ENCODE results near the gene CMTM8.

CMTM8 gene

DNA sequence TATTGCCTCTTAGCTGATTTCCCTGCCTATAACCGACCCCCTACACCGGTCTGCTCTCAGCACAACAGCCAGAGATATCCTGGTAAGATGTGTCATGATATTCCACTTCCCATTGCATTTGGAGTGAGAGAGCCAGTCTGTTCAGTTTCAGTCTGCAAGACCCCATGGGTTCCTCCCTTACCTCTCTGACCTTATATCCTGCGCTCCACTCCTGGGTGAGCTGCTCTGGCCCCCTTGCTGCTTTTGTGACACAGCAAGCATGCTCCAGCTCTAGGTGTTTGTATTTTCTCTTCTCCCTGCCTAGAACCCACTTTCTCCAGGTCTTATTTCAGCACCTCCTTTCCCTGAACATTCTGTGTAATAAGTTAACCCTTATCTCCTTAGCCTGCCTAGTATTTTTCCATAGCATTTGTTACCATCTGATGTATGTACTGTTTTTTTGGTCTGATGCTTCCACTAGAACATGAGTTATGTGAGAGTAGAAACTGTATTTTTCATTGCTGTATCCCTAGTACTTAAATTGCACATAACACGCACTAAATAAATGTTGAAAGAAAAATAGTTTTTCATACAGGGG is 44.2 kb downstream of the CMTM8 start:
- Histone ChIP-seq H3K9ac (ENCODE audit: low read depth, low read length) (no peak overlapping the region), H3K9me3 (ENCODE audit: control insufficient read depth, insufficient read depth, low read length) (no peaks in the 10 kb centered on the region), H3K4me3 (ENCODE audit: low read depth, low read length) (no peak overlapping the region)

DNA sequence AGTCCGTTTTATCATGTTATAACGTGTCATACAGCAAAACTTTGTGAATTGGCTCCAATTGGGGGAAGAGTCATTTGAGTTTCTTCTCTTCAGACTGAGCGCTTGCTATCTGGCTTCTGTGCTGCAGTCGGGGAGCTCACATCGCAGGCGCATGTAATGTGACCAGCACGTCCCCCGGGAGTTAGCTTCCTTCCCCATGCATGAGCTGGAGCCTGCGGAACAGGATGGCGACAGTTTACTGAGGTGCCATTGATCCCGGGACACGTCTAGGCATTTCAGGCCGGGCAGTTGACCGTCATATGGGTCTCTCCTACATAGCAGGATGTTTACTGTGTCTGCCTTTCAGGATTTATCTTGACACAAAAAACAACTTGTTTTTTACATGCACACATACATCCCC is 44.8 kb downstream of the CMTM8 start:
- Histone ChIP-seq H3K9ac (ENCODE audit: low read depth, low read length) (no peak overlapping the region), H3K27me3 (ENCODE audit: control insufficient read depth, insufficient read depth, low read length) (no peaks in the 10 kb centered on the region), H3K4me3 (ENCODE audit: low read depth, low read length) (no peak overlapping the region), H3K36me3 (ENCODE audit: control insufficient read depth, insufficient read depth, low read length) (no peaks in the 10 kb centered on the region), H3K4me1 (ENCODE audit: control insufficient read depth, insufficient read depth, low read length) (no peaks in the 10 kb centered on the region), H3K9me3 (ENCODE audit: control insufficient read depth, insufficient read depth, low read length) (no peaks in the 10 kb centered on the region)

More for the DNA sequence above, 44.2 kb downstream of the CMTM8 start:
- H3K36me3 ChIP-seq (ENCODE audit: control insufficient read depth, insufficient read depth, low read length) = no peaks in the 10 kb centered on the region
- no peaks in the 10 kb centered on the region for H3K4me1 ChIP-seq (ENCODE audit: control insufficient read depth, insufficient read depth, low read length)
- no peaks in the 10 kb centered on the region for H3K27me3 ChIP-seq (ENCODE audit: control insufficient read depth, insufficient read depth, low read length)

DNA sequence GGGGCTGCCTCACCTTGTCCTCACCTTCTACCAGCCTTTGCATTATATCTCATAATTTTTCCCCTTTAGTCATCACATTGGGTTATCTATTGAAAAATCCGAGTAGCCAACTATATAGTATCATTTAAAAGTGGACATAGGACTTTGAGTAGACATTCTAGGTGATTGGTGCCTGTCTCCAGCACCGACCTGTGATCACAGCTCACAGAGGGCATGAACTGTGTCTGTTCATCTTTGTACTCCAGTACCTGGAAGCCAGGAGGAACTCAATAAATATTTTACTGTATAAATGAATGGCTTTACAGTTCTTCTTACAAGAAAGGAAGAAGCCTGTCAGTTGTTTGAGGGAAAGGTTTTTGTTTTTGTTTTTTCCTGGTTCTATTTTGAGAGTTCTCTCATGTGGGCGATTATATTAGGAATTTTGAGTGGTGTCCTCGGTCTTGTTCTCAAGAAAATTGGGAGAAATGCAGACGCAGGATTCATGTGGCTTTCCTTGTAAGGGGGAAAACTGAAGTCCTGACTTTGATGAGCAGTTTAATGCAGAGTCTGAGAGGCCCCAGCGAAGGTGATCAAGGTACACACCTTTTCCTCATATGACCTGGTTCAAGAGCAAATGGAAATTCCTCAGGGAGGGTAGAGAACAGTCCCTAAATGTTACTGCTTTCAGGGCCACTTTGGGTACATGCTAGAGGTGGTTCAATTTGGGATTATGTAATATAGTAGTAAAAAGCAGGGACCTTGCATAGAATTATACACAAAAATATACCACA is 46.1 kb downstream of the CMTM8 start:
- Histone ChIP-seq H3K27me3 (ENCODE audit: control insufficient read depth, insufficient read depth, low read length) (no peaks in the 10 kb centered on the region), H3K9me3 (ENCODE audit: control insufficient read depth, insufficient read depth, low read length) (no peaks in the 10 kb centered on the region), H3K36me3 (ENCODE audit: control insufficient read depth, insufficient read depth, low read length) (no peaks in the 10 kb centered on the region), H3K4me1 (ENCODE audit: control insufficient read depth, insufficient read depth, low read length) (no peaks in the 10 kb centered on the region), H3K4me3 (ENCODE audit: low read depth, low read length) (no peak overlapping the region), H3K9ac (ENCODE audit: low read depth, low read length) (no peak overlapping the region)

DNA sequence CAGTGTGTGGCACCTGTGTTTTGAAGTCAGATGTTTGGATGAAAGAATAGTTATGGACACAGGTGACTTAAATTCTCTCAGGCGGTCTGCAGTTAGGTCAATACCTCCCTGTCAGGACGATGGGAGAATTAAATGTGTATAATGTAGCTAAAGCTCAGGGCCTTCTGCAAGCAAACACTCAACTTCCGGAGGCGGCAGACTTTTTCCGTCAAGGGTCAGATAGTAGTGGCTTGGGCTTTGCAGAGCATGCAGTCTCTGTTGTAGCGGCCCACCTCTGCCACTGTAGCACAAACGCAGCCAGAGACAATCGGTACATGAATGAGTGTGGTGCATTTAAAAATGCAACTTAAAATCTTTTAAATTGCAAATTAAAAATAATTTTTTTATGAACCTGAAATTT is 47.4 kb downstream of the CMTM8 start:
- no peaks in the 10 kb centered on the region for H3K9me3 ChIP-seq (ENCODE audit: control insufficient read depth, insufficient read depth, low read length)
- H3K36me3 ChIP-seq (ENCODE audit: control insufficient read depth, insufficient read depth, low read length) = no peaks in the 10 kb centered on the region
- no peaks in the 10 kb centered on the region for H3K27me3 ChIP-seq (ENCODE audit: control insufficient read depth, insufficient read depth, low read length)
- no peak overlapping the region for H3K4me3 ChIP-seq (ENCODE audit: low read depth, low read length)
- no peak overlapping the region for H3K9ac ChIP-seq (ENCODE audit: low read depth, low read length)
- H3K4me1 ChIP-seq (ENCODE audit: control insufficient read depth, insufficient read depth, low read length) = no peaks in the 10 kb centered on the region

DNA sequence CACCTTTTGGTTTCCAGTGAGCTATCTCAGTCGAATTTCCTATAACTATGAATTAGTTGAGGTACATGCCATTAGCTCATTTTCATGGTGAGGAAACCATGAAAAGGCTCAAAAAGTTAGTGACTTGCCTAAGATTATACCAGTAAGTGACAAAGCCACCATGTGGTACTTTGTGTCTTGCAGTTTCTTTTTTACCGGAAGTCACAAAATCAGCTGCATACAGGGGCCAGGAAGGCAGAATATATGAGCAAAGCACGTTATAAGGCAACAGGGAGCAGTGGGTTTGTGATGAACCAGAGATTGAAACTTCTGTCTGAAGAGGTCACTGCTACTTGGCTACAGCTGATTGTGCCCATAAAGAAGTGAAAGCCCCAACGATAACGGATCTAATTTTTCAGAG is 50.3 kb downstream of the CMTM8 start:
- Histone ChIP-seq H3K36me3 (ENCODE audit: control insufficient read depth, insufficient read depth, low read length) (no peaks in the 10 kb centered on the region), H3K4me1 (ENCODE audit: control insufficient read depth, insufficient read depth, low read length) (no peaks in the 10 kb centered on the region), H3K4me3 (ENCODE audit: low read depth, low read length) (no peak overlapping the region), H3K9me3 (ENCODE audit: control insufficient read depth, insufficient read depth, low read length) (no peaks in the 10 kb centered on the region), H3K9ac (ENCODE audit: low read depth, low read length) (no peak overlapping the region), H3K27me3 (ENCODE audit: control insufficient read depth, insufficient read depth, low read length) (no peaks in the 10 kb centered on the region)

DNA sequence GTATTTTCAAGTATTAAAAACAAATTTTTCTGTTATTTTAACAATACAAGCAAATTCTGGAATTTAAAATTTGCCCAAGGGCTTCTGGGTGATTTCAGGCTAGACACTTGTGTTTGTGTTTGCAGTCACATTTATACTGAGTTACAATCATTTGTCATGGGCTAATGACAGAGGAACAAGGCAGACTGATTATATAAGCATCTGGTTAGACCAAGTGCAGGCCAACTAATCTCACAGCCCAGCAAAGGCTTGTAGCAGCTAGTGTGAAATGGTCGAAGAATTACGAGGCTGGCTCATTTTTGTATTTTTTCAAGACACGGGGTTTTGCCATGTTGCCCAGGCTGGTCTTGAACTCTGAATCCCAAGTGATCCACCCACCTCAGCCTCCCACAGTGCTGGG is 52.1 kb downstream of the CMTM8 start:
- H3K4me1 ChIP-seq (ENCODE audit: control insufficient read depth, insufficient read depth, low read length) = no peaks in the 10 kb centered on the region
- H3K9ac ChIP-seq (ENCODE audit: low read depth, low read length) = no peak overlapping the region
- no peak overlapping the region for H3K4me3 ChIP-seq (ENCODE audit: low read depth, low read length)
- no peaks in the 10 kb centered on the region for H3K27me3 ChIP-seq (ENCODE audit: control insufficient read depth, insufficient read depth, low read length)
- no peaks in the 10 kb centered on the region for H3K9me3 ChIP-seq (ENCODE audit: control insufficient read depth, insufficient read depth, low read length)
- no peaks in the 10 kb centered on the region for H3K36me3 ChIP-seq (ENCODE audit: control insufficient read depth, insufficient read depth, low read length)

DNA sequence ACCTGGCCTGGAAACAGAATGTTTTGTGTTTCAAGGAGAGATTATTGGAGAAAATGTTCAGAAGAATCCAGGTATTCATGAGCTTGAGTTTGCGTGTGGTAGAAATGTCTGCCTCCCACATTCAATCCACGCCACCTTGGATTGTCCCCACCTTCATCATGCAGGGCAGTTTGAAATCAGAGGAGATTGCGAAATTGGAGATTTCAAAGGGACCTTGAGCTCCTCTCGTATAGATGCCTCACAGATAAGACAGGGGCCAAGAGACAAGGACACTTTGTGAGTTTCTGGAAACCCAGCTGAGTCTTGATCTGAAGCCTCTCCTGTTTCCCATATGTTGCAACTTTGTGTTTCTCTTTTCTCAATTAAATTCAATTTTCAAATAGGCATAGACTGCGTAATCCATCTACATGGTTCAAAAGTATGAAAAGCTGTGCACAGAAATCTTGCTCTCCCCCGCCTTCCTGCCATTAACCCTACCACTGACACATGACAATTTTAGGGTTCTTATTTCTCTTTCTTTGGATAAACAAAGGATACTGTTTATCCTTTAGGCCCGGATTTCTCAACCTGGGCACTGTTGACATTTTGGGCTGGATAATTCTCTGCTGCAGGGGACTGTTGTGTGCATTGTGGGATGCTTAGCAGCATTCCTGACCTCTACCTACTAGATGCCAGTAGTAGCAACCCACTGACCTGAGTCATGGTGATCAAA is 53.8 kb downstream of the CMTM8 start:
- Histone ChIP-seq H3K27me3 (ENCODE audit: control insufficient read depth, insufficient read depth, low read length) (no peaks in the 10 kb centered on the region), H3K9me3 (ENCODE audit: control insufficient read depth, insufficient read depth, low read length) (no peaks in the 10 kb centered on the region), H3K4me3 (ENCODE audit: low read depth, low read length) (no peak overlapping the region), H3K4me1 (ENCODE audit: control insufficient read depth, insufficient read depth, low read length) (no peaks in the 10 kb centered on the region), H3K36me3 (ENCODE audit: control insufficient read depth, insufficient read depth, low read length) (no peaks in the 10 kb centered on the region), H3K9ac (ENCODE audit: low read depth, low read length) (no peak overlapping the region)

DNA sequence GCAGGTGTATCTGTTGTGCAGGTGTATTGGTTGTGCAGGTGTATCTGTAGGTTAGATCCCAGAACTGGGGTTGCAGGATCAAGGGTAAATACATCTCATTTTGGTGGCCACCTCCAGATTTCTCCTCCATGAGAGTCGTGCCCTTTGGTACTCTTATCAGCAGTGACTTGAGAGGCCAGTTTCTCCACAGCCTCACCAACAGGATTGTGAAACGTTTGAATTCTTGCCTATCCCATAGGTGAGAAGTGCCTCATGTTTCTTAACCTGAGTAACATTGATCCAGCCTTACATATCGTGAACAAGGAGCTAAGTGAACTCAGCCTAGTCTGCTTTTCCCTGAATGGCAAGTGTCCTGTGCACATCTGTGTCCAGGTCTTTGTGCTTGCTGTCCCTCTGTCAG is 55.4 kb downstream of the CMTM8 start:
- Histone ChIP-seq H3K4me3 (ENCODE audit: low read depth, low read length) (no peak overlapping the region), H3K27me3 (ENCODE audit: control insufficient read depth, insufficient read depth, low read length) (no peaks in the 10 kb centered on the region), H3K4me1 (ENCODE audit: control insufficient read depth, insufficient read depth, low read length) (no peaks in the 10 kb centered on the region), H3K36me3 (ENCODE audit: control insufficient read depth, insufficient read depth, low read length) (no peaks in the 10 kb centered on the region), H3K9ac (ENCODE audit: low read depth, low read length) (no peak overlapping the region), H3K9me3 (ENCODE audit: control insufficient read depth, insufficient read depth, low read length) (no peaks in the 10 kb centered on the region)

DNA sequence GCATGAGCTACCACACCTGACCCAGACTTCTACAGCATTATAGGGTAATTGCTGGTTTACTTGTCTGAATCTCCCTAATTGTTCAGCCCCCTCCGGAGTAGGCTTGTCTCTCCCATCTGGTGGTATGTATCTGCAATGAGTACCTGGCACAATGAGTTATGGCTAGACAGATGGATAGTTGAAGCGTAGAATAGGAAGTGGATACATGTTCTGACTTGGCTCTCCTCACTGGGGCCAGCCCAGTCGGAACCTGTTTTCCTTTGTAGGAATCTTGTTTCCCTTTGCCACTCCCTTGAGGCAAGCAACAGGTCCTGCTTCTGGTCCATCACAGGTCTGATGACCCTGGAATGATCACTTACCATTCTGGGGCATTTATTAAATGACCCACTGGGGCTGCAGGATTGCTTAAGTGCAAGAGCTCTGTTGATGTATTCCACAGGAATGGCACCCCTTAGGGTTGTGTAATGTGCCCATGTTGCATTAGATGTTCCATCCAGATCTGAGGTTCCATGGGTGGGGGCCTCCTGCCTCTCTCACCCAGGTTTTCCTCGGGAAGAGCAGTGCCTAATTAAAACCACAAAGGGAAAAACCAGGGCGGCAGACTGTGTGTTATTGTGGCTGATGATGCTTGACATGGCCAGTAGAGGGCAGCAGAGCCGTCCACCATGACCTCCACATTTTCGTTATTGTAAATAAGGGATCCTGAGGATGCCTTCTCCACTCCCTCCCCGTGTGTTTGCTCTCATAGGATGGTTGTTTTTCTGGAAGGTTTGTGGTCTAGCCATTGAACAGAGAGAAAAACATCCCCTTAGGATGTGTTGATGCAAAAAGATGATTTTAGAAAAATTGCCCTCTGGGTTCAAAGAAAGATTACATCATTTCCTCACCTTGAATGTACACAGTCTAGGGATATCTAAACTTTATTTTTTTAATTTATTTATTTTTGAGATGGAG is 58.0 kb downstream of the CMTM8 start:
- Histone ChIP-seq H3K4me3 (ENCODE audit: low read depth, low read length) (no peak overlapping the region), H3K27me3 (ENCODE audit: control insufficient read depth, insufficient read depth, low read length) (no peaks in the 10 kb centered on the region), H3K9ac (ENCODE audit: low read depth, low read length) (no peak overlapping the region), H3K4me1 (ENCODE audit: control insufficient read depth, insufficient read depth, low read length) (no peaks in the 10 kb centered on the region), H3K36me3 (ENCODE audit: control insufficient read depth, insufficient read depth, low read length) (no peaks in the 10 kb centered on the region), H3K9me3 (ENCODE audit: control insufficient read depth, insufficient read depth, low read length) (no peaks in the 10 kb centered on the region)

DNA sequence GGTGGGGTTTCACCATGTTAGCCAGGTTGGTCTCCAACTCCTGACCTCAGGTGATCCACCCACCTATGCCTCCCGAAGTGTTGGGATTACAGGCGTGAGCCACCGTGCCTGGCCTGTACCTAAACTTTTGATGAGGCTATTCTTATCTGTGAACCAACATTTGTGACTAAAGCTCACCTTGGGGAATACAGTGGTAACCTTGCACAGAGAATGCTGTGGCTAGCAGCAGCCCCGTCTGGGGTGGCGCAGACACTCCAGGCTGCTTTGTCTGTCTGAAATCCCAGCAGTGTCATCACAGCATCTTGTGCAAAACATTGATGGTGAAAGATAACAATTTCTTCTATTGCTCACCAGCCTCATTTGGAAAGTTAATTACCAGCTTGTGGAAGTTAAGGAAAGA is 58.9 kb downstream of the CMTM8 start:
- H3K9me3 ChIP-seq (ENCODE audit: control insufficient read depth, insufficient read depth, low read length) = no peaks in the 10 kb centered on the region
- H3K4me3 ChIP-seq (ENCODE audit: low read depth, low read length) = no peak overlapping the region
- H3K4me1 ChIP-seq (ENCODE audit: control insufficient read depth, insufficient read depth, low read length) = no peaks in the 10 kb centered on the region
- H3K9ac ChIP-seq (ENCODE audit: low read depth, low read length) = no peak overlapping the region
- no peaks in the 10 kb centered on the region for H3K27me3 ChIP-seq (ENCODE audit: control insufficient read depth, insufficient read depth, low read length)
- no peaks in the 10 kb centered on the region for H3K36me3 ChIP-seq (ENCODE audit: control insufficient read depth, insufficient read depth, low read length)

DNA sequence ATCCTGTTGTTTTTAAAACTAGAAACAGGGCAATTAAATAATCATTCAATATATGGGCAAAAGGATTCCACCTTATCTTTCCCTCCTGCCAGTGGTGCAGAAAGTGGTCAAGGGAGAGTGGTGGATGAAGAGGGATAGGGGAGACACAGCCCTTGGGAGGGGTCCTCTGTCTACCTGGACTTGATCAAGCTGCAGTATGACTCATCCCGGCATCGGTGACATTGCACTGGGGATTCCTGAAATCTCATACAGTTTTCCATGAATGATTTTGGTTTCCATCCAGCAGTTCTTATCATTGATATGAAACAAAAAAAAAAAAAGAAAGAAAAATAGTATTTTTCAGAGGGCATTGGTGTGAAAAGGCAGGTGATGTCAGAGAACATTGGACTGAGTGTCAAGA is 62.9 kb downstream of the CMTM8 start:
- no peaks in the 10 kb centered on the region for H3K36me3 ChIP-seq (ENCODE audit: control insufficient read depth, insufficient read depth, low read length)
- no peak overlapping the region for H3K9ac ChIP-seq (ENCODE audit: low read depth, low read length)

More for the DNA sequence above, 62.9 kb downstream of the CMTM8 start:
- no peak overlapping the region for H3K4me3 ChIP-seq (ENCODE audit: low read depth, low read length)
- H3K9me3 ChIP-seq (ENCODE audit: control insufficient read depth, insufficient read depth, low read length) = no peaks in the 10 kb centered on the region
- H3K4me1 ChIP-seq (ENCODE audit: control insufficient read depth, insufficient read depth, low read length) = peaks cover 19% of the 10 kb centered on the region
- H3K27me3 ChIP-seq (ENCODE audit: control insufficient read depth, insufficient read depth, low read length) = no peaks in the 10 kb centered on the region
